Osteoblast (primary cell): ENCODE results near the gene NUP98. TPM values are rescaled to one million over a fixed set of nuclear protein-coding genes. Genes with fewer than 3 reads are reported as not detected.
A peak's percentile ranks its signal among the peaks of the same experiment; 100 is the strongest.

Experiments
- DNase-seq: peaks from one replicate; pipeline ENCODE4 v3.0.0; 2011; ENCODE audit warnings: low spot score, mixed read lengths; ENCODE audit not compliant: insufficient read length; ENCODE audit errors: missing footprints
- H2AFZ ChIP-seq: 2 replicates; pipeline ENCODE4 v1.6.0; 2011; ENCODE audit warnings: mild to moderate bottlenecking, low read length
- H3K27ac ChIP-seq: 2 replicates; pipeline ENCODE4 v1.5.1; 2011; ENCODE audit warnings: mild to moderate bottlenecking, low read depth, low read length, moderate library complexity
- H3K27me3 ChIP-seq: 2 replicates; pipeline ENCODE4 v1.6.0; 2012; ENCODE audit warnings: mild to moderate bottlenecking, control low read depth, inconsistent platforms, low read length, moderate library complexity; ENCODE audit not compliant: insufficient read depth
- H3K36me3 ChIP-seq: 2 replicates; pipeline ENCODE4 v1.5.1; 2011; ENCODE audit warnings: mild to moderate bottlenecking, low read length, control low read depth, moderate library complexity; ENCODE audit not compliant: insufficient read depth
- H3K4me1 ChIP-seq: 2 replicates; pipeline ENCODE4 v1.5.1; 2011; ENCODE audit warnings: mild to moderate bottlenecking, low read length, control low read depth, moderate library complexity; ENCODE audit not compliant: insufficient read depth
- H3K4me2 ChIP-seq: 2 replicates; pipeline ENCODE4 v1.6.0; 2011; ENCODE audit warnings: mild to moderate bottlenecking, low read length; ENCODE audit not compliant: insufficient read depth
- H3K4me3 ChIP-seq: fragments of 200-600 bp; sonication (generic); 3 replicates; pipeline ENCODE4 v1.5.1; 2012; ENCODE audit warnings: mild to moderate bottlenecking, low read length, inconsistent platforms; ENCODE audit not compliant: insufficient read depth
- H3K79me2 ChIP-seq: 2 replicates; pipeline ENCODE4 v1.6.0; 2012; ENCODE audit warnings: mild to moderate bottlenecking, low read length, control low read depth, inconsistent platforms; ENCODE audit not compliant: insufficient read depth
- H3K9me3 ChIP-seq: 2 replicates; pipeline ENCODE4 v1.5.1; 2011; ENCODE audit warnings: low read depth, low read length, control low read depth
- H4K20me1 ChIP-seq: 2 replicates; pipeline ENCODE4 v1.6.0; 2012; ENCODE audit warnings: mild to moderate bottlenecking, low read length, control low read depth; ENCODE audit not compliant: insufficient read depth
- total RNA-seq: library from RNA; depleted of rRNA; stranded (reverse); fragments of >200 nt; gene quantifications from 2 replicates; pipeline ENCODE4 v1.2.3, GENCODE V29; 2012
- TF ChIP-seq, protein P1 (sequence below): IDR thresholded peaks from 2 replicates; pipeline ENCODE4 v1.5.1; 2011; ENCODE audit warnings: mild to moderate bottlenecking, low read depth, low read length, moderate library complexity; ENCODE audit errors: extremely low read depth

Gene NUP98
- total RNA-seq, 1 donor = 114 TPM

DNA sequence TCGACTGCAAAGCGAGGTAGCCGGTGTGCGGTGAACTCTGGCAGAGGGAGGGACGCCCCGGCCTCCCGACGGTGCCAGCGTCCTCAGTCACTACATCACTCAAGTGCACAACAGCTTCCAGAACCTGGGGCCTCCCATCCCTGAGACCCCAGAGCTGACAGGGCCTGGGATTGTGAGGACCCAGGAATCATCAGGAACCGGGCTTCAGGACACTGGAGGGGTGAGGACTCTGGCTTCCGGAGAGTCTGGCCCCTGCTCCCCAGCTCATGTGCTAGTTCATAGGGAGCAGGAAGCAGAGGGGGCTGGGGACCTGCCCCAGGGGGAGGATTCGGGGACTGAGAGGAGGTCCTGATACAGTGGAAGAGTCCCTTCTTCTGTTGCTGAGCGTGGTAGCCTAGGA, 160.2 kb downstream of the NUP98 start:
- Histone ChIP-seq H2AFZ (no peak overlapping the region), H3K4me2 (no peak overlapping the region), H3K36me3 (no peaks in the 10 kb centered on the region), H4K20me1 (no peaks in the 10 kb centered on the region), H3K27ac (no peak overlapping the region), H3K4me3 (no peak overlapping the region), H3K79me2 (no peaks in the 10 kb centered on the region), H3K4me1 (peaks cover 1% of the 10 kb centered on the region), H3K9me3 (no peaks in the 10 kb centered on the region), H3K27me3 (peaks cover 18% of the 10 kb centered on the region)
- TF ChIP-seq, protein P1, sequence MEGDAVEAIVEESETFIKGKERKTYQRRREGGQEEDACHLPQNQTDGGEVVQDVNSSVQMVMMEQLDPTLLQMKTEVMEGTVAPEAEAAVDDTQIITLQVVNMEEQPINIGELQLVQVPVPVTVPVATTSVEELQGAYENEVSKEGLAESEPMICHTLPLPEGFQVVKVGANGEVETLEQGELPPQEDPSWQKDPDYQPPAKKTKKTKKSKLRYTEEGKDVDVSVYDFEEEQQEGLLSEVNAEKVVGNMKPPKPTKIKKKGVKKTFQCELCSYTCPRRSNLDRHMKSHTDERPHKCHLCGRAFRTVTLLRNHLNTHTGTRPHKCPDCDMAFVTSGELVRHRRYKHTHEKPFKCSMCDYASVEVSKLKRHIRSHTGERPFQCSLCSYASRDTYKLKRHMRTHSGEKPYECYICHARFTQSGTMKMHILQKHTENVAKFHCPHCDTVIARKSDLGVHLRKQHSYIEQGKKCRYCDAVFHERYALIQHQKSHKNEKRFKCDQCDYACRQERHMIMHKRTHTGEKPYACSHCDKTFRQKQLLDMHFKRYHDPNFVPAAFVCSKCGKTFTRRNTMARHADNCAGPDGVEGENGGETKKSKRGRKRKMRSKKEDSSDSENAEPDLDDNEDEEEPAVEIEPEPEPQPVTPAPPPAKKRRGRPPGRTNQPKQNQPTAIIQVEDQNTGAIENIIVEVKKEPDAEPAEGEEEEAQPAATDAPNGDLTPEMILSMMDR = no peak
- peak; percentile 10 for DNase-seq

DNA sequence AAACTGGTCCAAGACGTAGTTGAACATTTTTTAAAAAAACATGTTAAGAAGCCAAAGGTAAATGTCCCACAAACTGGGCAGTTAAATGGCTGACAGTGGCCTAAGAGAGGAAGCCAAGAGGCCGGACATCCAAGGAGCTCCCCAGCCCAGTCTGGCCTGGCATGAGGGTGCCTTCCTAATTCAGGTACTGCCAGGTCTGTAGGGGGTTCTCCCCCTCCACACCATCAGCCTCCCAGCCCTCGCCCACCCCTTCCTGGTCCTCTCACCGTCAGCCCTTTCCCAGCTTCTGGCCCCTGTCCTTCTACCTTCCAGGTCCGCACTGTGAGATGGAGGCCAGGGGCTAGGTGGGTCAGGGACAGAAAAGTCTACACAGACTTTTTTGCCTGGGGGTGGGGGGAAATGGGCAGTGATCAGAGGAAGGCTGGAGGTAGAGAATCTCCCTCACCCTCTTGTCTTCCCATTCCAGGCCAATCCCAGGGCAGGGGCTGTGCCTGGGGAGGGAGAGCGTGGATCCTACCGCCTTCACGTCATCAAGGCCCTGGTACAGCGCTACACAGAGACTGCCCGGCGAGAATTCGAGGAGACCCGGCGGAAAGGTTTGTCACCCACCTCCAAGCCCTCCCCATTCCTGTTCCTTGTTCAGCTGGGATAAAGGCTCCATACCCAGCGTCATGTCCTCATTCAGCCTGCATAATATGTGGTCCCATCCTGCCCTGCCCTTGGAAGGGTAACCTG, 161.5 kb downstream of the NUP98 start:
- no peak overlapping the region for H3K4me2 ChIP-seq
- H3K9me3 ChIP-seq = no peaks in the 10 kb centered on the region
- DNase-seq = peak; percentile 66
- no peaks in the 10 kb centered on the region for H4K20me1 ChIP-seq
- no peaks in the 10 kb centered on the region for H3K4me1 ChIP-seq
- TF ChIP-seq, protein P1 = no peak
- no peaks in the 10 kb centered on the region for H3K79me2 ChIP-seq
- H3K36me3 ChIP-seq = no peaks in the 10 kb centered on the region
- H3K27me3 ChIP-seq = peaks cover 10% of the 10 kb centered on the region
- H3K27ac ChIP-seq = no peak overlapping the region
- H3K4me3 ChIP-seq = no peak overlapping the region
- H2AFZ ChIP-seq = no peak overlapping the region

DNA sequence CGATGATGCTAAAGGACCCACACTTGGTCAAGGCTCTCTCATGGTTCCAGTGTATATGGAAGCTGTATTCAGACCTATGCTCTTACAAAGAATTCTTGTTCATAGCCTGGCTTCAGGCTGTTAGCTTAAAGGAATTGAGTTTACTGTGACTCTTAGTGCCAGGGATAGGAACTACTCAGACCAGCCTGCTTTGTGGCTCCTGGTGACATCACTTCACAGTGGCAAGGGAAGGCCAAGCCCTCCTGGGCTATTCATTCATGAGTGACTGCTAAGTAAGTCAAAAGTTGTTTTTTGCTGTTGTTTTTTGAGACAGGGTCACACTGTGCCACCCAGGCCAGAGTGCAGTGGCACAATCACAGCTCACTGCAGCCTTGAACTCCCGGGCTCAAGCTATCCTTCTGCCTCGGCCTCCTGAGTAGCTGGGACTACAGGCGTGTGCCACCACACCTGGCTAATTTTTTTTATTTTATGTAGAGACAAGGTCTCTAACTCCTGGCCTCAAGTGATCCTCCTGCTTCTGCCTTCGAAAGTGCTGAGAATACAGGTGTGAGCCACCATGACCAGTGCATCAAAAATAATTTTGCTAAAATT, 165.2 kb downstream of the NUP98 start:
- Histone ChIP-seq H4K20me1 (no peaks in the 10 kb centered on the region), H3K4me3 (no peak overlapping the region), H3K9me3 (no peaks in the 10 kb centered on the region), H3K79me2 (no peaks in the 10 kb centered on the region), H3K36me3 (no peaks in the 10 kb centered on the region), H2AFZ (no peak overlapping the region), H3K27me3 (peaks cover 6% of the 10 kb centered on the region), H3K4me1 (no peaks in the 10 kb centered on the region), H3K27ac (no peak overlapping the region), H3K4me2 (no peak overlapping the region)
- TF ChIP-seq, protein P1 = no peak
- DNase-seq = peak; percentile 52

DNA sequence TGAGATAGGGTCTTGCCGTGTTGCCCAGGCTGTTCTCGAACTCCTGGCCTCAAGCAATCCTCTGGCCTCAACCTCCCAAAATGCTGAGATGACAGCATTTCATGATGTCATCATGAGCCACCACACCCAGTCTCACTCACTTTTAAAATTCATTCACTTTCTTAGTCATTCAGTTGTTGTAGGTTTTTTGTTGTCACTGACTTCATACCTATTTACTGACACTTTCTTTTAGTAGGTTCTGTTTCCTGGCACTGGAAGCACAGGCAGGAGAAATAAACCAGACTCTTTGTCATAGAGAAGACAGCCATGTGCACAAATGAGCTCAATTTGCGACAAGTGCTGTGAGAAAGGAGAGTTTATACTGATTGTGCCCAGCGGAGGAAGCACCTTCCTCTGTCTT, 166.0 kb downstream of the NUP98 start:
- Histone ChIP-seq H3K4me3 (no peak overlapping the region), H3K4me1 (no peaks in the 10 kb centered on the region), H2AFZ (no peak overlapping the region), H3K79me2 (no peaks in the 10 kb centered on the region), H3K4me2 (no peak overlapping the region), H3K9me3 (no peaks in the 10 kb centered on the region), H3K27ac (no peak overlapping the region), H4K20me1 (no peaks in the 10 kb centered on the region), H3K36me3 (no peaks in the 10 kb centered on the region), H3K27me3 (peaks cover 6% of the 10 kb centered on the region)
- peak; percentile 61 for DNase-seq
- TF ChIP-seq, protein P1 = no peak
